ENCODE data around the gene SIPA1L3.

- TF ChIP-seq POLR2A (IDR thresholded peaks at IDR 0.05) (no peak), CTCF (IDR thresholded peaks at IDR 0.05) (no peak), POLR2AphosphoS5 (IDR thresholded peaks at IDR 0.05) (no peak)
These were observed 41.4 kb downstream of the SIPA1L3 start for GRCh38 chr19:37948362-37948761.

Measured in upper lobe of left lung (tissue), 4 donors.